IMR-90 (cell line): ENCODE measurements around the gene SLC37A1. TPM values are rescaled to one million over a fixed set of nuclear protein-coding genes. Genes with fewer than 3 reads are reported as not detected.

Experiments used
- ATAC-seq: fragments of 200-7000 bp; cut with Tn5 transposase; 2 replicates; pipeline ENCODE4 v1.9.1; 2020; ENCODE audit warnings: low read depth, mild to moderate bottlenecking, moderate library complexity
- BruUV-seq: library from RNA; stranded (reverse); fragments of 400-500 nt; replicated peaks from 2 replicates; lab custom pipeline; 2021; lab: Mats Ljungman, UMichigan
- CTCF ChIA-PET: fragments of 300-600 bp; formaldehyde crosslinking; extraction: SDS; loops from one replicate; lab custom pipeline; 2021; ENCODE audit warnings: antibody characterized with exemption; lab: Yijun Ruan, JAX
- POLR2A ChIA-PET: fragments of 300-600 bp; sonication (Branson Sonifier 250); formaldehyde crosslinking; loops from one replicate; lab custom pipeline; 2022; ENCODE audit warnings: antibody characterized with exemption; ENCODE audit not compliant: unreplicated experiment; lab: Charles Lee
- DNase-seq: peaks from one replicate; pipeline ENCODE4 v3.0.0; 2013
- H2AFZ ChIP-seq: replicated peaks from 2 replicates; pipeline ENCODE3; 2013; ENCODE audit warnings: low read length, mild to moderate bottlenecking; ENCODE audit not compliant: poor library complexity
- H2AK5ac ChIP-seq: 2 replicates; pipeline ENCODE4 v1.6.1; 2013; ENCODE audit warnings: low read depth, low read length, inconsistent platforms
- H2AK9ac ChIP-seq: replicated peaks from 2 replicates; pipeline ENCODE3; 2013; ENCODE audit warnings: mild to moderate bottlenecking, low read depth, low read length, moderate library complexity; ENCODE audit not compliant: poor library complexity
- H2BK120ac ChIP-seq: 2 replicates; pipeline ENCODE4 v1.6.1; 2013; ENCODE audit warnings: low read depth, low read length, inconsistent platforms
- H2BK15ac ChIP-seq: 3 replicates; pipeline ENCODE4 v1.6.1; 2013; ENCODE audit warnings: low read depth, low read length, inconsistent platforms
- H2BK20ac ChIP-seq: 2 replicates; pipeline ENCODE4 v1.6.1; 2013; ENCODE audit warnings: low read depth, mild to moderate bottlenecking, inconsistent platforms, low read length, moderate library complexity
- H2BK5ac ChIP-seq: 2 replicates; pipeline ENCODE4 v1.6.1; 2013; ENCODE audit warnings: mild to moderate bottlenecking, low read depth, low read length, inconsistent platforms; ENCODE audit not compliant: poor library complexity, severe bottlenecking
- H3K14ac ChIP-seq: replicated peaks from 2 replicates; pipeline ENCODE4 v1.6.1; 2013; ENCODE audit warnings: low read depth, low read length, inconsistent platforms
- H3K18ac ChIP-seq: 2 replicates; pipeline ENCODE4 v1.6.1; 2013; ENCODE audit warnings: low read depth, low read length, control low read depth
- H3K23ac ChIP-seq: 2 replicates; pipeline ENCODE4 v1.6.1; 2013; ENCODE audit warnings: low read depth, low read length, inconsistent platforms
- H3K27ac ChIP-seq: 2 replicates; pipeline ENCODE4 v1.5.1; 2013; ENCODE audit warnings: mild to moderate bottlenecking, control low read depth, low read length; ENCODE audit not compliant: insufficient read depth
- H3K27me3 ChIP-seq: 2 replicates; pipeline ENCODE4 v1.6.1; 2013; ENCODE audit warnings: low read length; ENCODE audit not compliant: control insufficient read depth, insufficient read depth
- H3K36me3 ChIP-seq: 2 replicates; pipeline ENCODE4 v1.6.1; 2013; ENCODE audit warnings: low read length, mixed read lengths; ENCODE audit not compliant: control insufficient read depth, insufficient read depth
- H3K4ac ChIP-seq: 2 replicates; pipeline ENCODE4 v1.6.1; 2013; ENCODE audit warnings: low read depth, low read length, inconsistent platforms
- H3K4me1 ChIP-seq: 2 replicates; pipeline ENCODE4 v1.6.1; 2013; ENCODE audit warnings: low read length, mixed read lengths; ENCODE audit not compliant: control insufficient read depth, insufficient read depth
- H3K4me2 ChIP-seq: 2 replicates; pipeline ENCODE4 v1.6.1; 2013; ENCODE audit warnings: low read depth, mild to moderate bottlenecking, control low read depth, low read length, moderate library complexity
- H3K4me3 ChIP-seq: 2 replicates; pipeline ENCODE4 v1.5.1; 2013; ENCODE audit warnings: low read depth, mild to moderate bottlenecking, control low read depth, low read length, moderate library complexity; ENCODE audit not compliant: insufficient read depth
- H3K56ac ChIP-seq: 2 replicates; pipeline ENCODE4 v1.6.1; 2013; ENCODE audit warnings: low read length, inconsistent platforms; ENCODE audit not compliant: insufficient read depth; ENCODE audit errors: extremely low read depth
- H3K79me1 ChIP-seq, 2 experiments: 2 replicates each; pipeline ENCODE4 v1.6.1; 2013; ENCODE audit warnings: low read length in 2 of 2, inconsistent platforms in 1 of 2, low read depth in 1 of 2
- H3K9ac ChIP-seq: 2 replicates; pipeline ENCODE4 v1.6.1; 2013; ENCODE audit warnings: low read depth, low read length, control low read depth
- H3K9me1 ChIP-seq: 2 replicates; pipeline ENCODE4 v1.6.1; 2013; ENCODE audit warnings: low read length, inconsistent platforms; ENCODE audit not compliant: insufficient read depth
- H3K9me3 ChIP-seq: 2 replicates; pipeline ENCODE4 v1.6.1; 2013; ENCODE audit warnings: low read length; ENCODE audit not compliant: control insufficient read depth, insufficient read depth
- H4K20me1 ChIP-seq: 2 replicates; pipeline ENCODE4 v1.6.1; 2013; ENCODE audit warnings: low read length, inconsistent platforms; ENCODE audit not compliant: insufficient read depth
- H4K5ac ChIP-seq: 2 replicates; pipeline ENCODE4 v1.6.1; 2013; ENCODE audit warnings: mild to moderate bottlenecking, low read depth, low read length, control low read depth
- H4K8ac ChIP-seq, 2 experiments: 2 replicates each; pipeline ENCODE4 v1.6.1; 2013; ENCODE audit warnings: low read depth in 2 of 2, low read length in 2 of 2, control low read depth in 1 of 2, inconsistent platforms in 1 of 2
- H4K91ac ChIP-seq: 2 replicates; pipeline ENCODE4 v1.6.1; 2013; ENCODE audit warnings: low read depth, low read length, inconsistent platforms; ENCODE audit not compliant: insufficient read depth
- CEBPB ChIP-seq: IDR thresholded peaks from 2 replicates; pipeline ENCODE4 v1.6.1; 2012; ENCODE audit warnings: low read depth, low read length, improper control_type of control experiment
- FOS ChIP-seq: fragments of 150-350 bp; IDR thresholded peaks from 2 replicates; pipeline ENCODE4 v1.6.1; 2016; ENCODE audit warnings: low read depth, low read length
- MAFK ChIP-seq: IDR thresholded peaks from 2 replicates; pipeline ENCODE4 v1.6.1; 2012; ENCODE audit warnings: low read depth, low read length, improper control_type of control experiment
- NFE2L2 ChIP-seq: fragments of 150-350 bp; IDR thresholded peaks from 2 replicates; pipeline ENCODE4 v1.6.1; 2016; ENCODE audit warnings: low read depth, mild to moderate bottlenecking, low read length
- RAD21 ChIP-seq: IDR thresholded peaks from 2 replicates; pipeline ENCODE4 v1.6.1; 2012; ENCODE audit warnings: low read length, improper control_type of control experiment
- RCOR1 ChIP-seq: IDR thresholded peaks from 2 replicates; pipeline ENCODE4 v1.6.1; 2012; ENCODE audit warnings: mild to moderate bottlenecking, low read length, improper control_type of control experiment; ENCODE audit not compliant: insufficient replicate concordance
- RFX5 ChIP-seq: IDR thresholded peaks from 2 replicates; pipeline ENCODE4 v1.8.0; 2012; ENCODE audit warnings: low read depth, mild to moderate bottlenecking, low read length, moderate library complexity
- WGBS, 2 experiments: methylation state at CpG; one replicate each; pipeline versions ENCODE4 v1.1.5 to v1.1.7; 2013; ENCODE audit warnings: missing lambda C conversion rate in 2 of 2; ENCODE audit not compliant: insufficient read length in 1 of 2; ENCODE audit errors: extremely low coverage in 2 of 2; 5-methylcytosine and 5-hydroxymethylcytosine counted together
- dilution Hi-C: fragments of 300-500 bp; cut with HindIII; formaldehyde crosslinking; loops from one replicate; pipeline ENCODE4 v1.14.3; 2018; ENCODE audit warnings: low sequenced_read_pairs; ENCODE audit not compliant: unreplicated experiment
- in situ Hi-C: fragments of 300-500 bp; cut with MboI; formaldehyde crosslinking; loops from 3 replicates; pipeline ENCODE4 v1.14.3; 2019; ENCODE audit warnings: low sequenced_read_pairs, inconsistent platforms, mixed read lengths
- intact Hi-C: fragments of 100-400 bp; cut with micrococcal nuclease; formaldehyde crosslinking; loops from 2 replicates; pipeline ENCODE4 v1.10.0; 2022
- polyA plus RNA-seq, 3 experiments: library from polyadenylated mRNA; depleted of rRNA; stranded (reverse); fragments of >200 nt; gene quantifications; 2 replicates each; pipeline ENCODE4 v1.2.3, GENCODE V29; 2012; ENCODE audit warnings: low replicate concordance in 1 of 3
- total RNA-seq: library from RNA; depleted of rRNA; stranded (reverse); fragments of >200 nt; gene quantifications from 2 replicates; pipeline ENCODE4 v1.2.3, GENCODE V29; 2012

The SLC37A1 gene
- total and polyA plus RNA-seq, 2 of the 4 experiments (the other 2 are of a cell fraction) = 0.36 to 0.48 TPM

DNA sequence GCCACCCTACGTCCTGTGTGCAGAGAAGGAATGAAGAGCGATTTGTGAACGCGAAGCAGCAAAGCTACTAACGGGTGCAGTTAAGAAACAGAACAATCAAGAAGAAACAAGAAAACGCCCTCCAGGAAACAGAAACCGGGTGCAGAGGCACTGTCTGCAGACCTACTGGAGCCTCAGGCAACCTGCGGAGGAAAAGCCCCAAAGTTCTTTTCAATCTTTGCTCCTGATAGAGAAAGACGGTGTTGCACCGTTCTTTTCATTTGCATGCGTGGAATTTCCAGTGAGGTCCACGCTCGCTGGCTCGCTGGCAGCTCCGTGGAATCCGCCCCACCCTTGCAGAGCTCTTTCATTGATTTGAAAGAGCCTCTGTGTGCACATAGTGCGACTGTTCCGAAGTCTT is 102.8 kb downstream of the SLC37A1 start:
- Histone ChIP-seq H3K36me3 (no peaks in the 10 kb centered on the region), H2AFZ (no peak overlapping the region), H2AK5ac (no peak overlapping the region), H3K23ac (no peak overlapping the region), H2BK15ac (no peak overlapping the region), H4K5ac (no peak overlapping the region), H3K18ac (no peak overlapping the region), H3K9ac (no peak overlapping the region), H3K4ac (no peak overlapping the region), H3K79me1 (no peaks in the 10 kb centered on the region), H3K27ac (no peak overlapping the region), H2BK120ac (no peak overlapping the region), H3K27me3 (peaks cover 30% of the 10 kb centered on the region), H3K4me2 (no peak overlapping the region), H3K4me1 (no peaks in the 10 kb centered on the region), H3K14ac (no peak overlapping the region), H3K9me3 (peaks cover 3% of the 10 kb centered on the region; the same call in 1 of the 2 replicates), H2BK5ac (no peak overlapping the region), H3K56ac (no peak overlapping the region), H2AK9ac (no peak overlapping the region), H4K8ac (no peak overlapping the region), H3K9me1 (no peaks in the 10 kb centered on the region), H4K20me1 (no peaks in the 10 kb centered on the region), H2BK20ac (no peak overlapping the region), H3K4me3 (no peak overlapping the region), H4K91ac (no peak overlapping the region)
- DNase-seq (no peak), ATAC-seq (no peak)
- WGBS, 2 experiments = 50% methylated on average over 15 of the region's 18 CpGs; no CpG with 5 or more reads in 1 of the 2 experiments
- CTCF ChIA-PET = no interaction called here
- POLR2A ChIA-PET = no interaction called here
- intact Hi-C loops (no loop called here), dilution Hi-C loops (no loop called here), in situ Hi-C loops (no loop called here)
- TF ChIP-seq RFX5 (no peak), NFE2L2 (no peak), CEBPB (no peak), RCOR1 (no peak), FOS (no peak), RAD21 (no peak), MAFK (no peak)
- BruUV-seq = no TSS peak
